NCI-H524 (cell line): ENCODE results near the gene ARHGAP9.
"Not testable (repeated sequence)": the region's sequence is repeated elsewhere in the genome, so short reads cannot be mapped to it uniquely, and the experiment has no call there.

Source experiments
- DNase-seq, 2 experiments: peaks; one replicate each; lab custom pipeline; 2025; lab: John Stamatoyannopoulos, UW

Gene ARHGAP9

DNA sequence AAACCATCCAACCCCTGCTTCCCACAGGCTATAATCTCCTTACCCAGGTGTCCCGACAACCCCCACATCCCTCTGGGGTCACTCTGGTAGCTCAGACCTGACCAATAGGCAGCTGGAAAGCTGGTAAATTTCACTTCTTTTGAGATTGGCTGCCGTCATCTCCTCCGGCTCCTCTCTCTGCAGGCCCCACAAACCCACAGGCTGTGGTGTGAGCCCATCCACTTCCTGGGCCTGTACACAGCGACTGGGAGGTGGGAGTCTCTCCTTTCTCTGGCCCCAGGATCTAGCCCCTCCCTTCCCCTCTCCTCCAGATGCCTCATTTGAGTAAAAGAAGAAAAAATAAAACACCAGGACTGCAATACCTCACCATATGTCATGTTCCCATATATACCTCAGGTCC, 44.4 kb downstream of the ARHGAP9 start:
- peak in 1 of 2 experiments; percentile 8 for DNase-seq

DNA sequence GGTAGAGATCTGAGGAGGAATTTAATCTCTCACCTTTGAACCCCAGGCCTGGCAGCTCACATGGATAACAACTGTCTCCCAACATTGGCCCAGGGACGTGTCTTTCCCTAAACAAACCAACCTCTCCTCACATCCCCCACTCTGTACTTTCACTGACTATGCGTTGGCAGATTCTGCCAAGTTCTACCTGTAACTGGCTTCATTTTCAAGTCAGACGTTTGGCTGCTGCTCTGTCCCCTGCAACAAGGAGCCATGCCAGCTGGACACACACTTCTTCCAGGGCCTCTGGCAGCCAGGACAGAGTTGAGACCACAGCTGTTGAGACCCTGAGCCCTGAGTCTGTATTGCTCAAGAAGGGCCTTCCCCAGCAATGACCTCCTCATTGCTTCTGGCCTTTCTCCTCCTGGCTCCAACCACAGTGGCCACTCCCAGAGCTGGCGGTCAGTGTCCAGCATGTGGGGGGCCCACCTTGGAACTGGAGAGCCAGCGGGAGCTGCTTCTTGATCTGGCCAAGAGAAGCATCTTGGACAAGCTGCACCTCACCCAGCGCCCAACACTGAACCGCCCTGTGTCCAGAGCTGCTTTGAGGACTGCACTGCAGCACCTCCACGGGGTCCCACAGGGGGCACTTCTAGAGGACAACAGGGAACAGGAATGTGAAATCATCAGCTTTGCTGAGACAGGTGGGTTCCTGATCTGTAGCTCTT, 45.0 kb downstream of the ARHGAP9 start, which contains the start of gene INHBC:
Gene INHBC, plus strand, starts transcription at position 268 of the 707 bp plus-strand sequence. Its CDS starts 103 bp downstream, at position 371.
- no peak for DNase-seq

- no peak for DNase-seq
Observed at GRCh38 chr12:57433370-57433769, 46.3 kb downstream of the ARHGAP9 start.

GRCh38 chr12:57431654-57432188, 47.9 kb downstream of the ARHGAP9 start:
- no peak for DNase-seq

DNA sequence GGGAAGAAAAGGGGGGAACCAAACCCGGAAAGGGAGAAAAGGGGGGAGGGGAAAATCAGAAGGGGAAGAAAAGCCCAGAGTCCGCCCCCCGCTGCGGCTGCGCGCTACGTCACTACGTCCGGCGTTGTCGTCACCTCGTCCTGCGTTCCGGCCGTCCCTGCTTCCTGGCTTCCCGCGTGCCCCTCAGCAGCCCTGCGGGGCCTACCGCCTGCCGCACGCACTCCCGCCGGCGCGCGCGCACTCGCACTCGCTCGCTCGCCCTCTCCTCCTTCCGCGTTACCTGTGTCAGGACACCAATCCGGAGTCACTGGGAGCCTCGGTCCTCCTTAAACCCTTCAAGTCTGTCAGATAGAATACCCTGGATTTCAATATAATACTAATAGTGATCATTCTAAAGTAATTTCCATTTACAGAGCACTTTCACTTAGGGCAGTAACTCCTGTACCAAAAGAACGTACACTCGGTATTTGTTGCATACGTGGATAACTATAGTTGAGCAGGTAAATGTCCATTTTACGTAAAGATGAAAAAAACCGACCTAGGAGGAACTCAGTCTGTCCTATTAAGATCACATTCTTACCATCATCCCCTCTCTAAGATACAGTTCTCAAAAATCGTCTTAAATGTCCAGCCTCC, 48.6 kb downstream of the ARHGAP9 start, which contains the start of gene R3HDM2:
Gene R3HDM2, minus strand, starts transcription at position 113 of the 636 bp plus-strand sequence. CDS start 120,615 bp downstream, outside the sequence.
- DNase-seq, result peak; percentile 89 to 91

DNA sequence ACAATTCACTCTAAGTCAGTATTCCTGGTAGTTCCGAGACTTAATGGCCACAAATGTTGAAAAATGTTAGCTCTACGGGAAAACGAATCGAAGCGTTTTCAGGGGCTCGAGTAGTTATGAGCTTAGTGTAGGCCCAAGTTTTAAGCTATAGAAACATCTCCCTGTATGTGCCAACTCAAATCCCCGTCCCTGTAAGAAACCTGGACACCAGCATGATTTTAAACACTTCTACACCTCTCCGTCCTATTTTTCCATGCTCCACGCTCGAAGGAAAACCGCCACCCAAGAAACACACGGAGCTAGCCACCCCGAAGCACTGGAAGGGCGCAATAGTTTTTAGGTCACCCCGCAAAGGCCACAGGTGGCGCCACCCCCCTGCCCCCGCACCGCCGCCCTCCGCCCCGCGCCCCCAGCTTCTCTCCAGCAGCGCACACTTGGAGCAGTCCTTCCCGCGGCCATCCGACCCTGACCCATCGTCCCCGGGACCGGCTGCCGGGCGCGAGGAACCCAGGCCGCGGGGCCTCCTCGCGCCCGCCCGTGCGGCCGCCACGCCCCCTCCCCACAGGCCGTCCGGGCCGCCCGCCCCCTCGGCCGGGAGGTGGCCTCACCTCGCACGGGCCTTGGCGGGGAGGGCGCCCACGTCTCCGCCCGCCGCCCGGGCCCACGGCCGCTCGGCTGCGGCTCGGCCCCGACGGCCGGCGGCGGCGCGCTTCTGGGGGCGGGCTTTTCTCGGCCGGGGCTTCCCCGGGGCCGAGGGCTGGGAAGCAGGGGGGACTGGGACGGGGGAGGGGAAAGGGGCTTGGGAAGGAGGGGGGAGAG, 49.3 kb downstream of the ARHGAP9 start:
- DNase-seq, result peak in 1 of 2 experiments; percentile 56

DNA sequence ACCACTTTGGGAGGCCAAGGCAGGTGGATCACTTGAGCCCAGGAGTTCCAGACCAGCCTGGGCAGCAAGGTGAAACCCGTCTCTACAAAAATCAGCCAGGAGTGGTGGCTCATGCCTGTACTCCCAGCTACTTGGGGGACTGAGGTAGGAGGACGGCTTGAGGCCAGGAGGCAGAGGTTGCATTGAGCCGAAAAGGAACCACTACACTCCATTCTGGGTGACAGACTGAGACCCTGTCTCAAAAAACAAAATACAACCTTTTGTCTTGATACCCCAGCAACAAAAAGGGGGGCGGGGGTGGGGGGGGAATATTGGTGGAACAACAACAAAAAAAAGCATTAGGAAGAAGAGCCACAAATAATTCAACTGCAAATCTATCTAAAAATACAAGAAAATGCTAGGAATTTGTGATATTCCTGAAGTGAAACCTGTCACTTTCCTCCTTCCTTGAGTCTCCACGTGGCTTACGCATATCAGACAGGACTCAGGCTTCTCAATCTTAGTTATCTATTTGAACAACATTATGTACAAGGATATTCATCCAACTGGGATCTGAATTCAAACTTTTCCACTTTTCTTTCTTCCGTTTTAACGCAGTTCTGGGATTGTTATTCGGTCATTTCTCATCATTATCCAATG, 50.1 kb downstream of the ARHGAP9 start:
- DNase-seq, result no peak

- no peak for DNase-seq
Observed at GRCh38 chr12:57428965-57429364, 50.7 kb downstream of the ARHGAP9 start.

DNA sequence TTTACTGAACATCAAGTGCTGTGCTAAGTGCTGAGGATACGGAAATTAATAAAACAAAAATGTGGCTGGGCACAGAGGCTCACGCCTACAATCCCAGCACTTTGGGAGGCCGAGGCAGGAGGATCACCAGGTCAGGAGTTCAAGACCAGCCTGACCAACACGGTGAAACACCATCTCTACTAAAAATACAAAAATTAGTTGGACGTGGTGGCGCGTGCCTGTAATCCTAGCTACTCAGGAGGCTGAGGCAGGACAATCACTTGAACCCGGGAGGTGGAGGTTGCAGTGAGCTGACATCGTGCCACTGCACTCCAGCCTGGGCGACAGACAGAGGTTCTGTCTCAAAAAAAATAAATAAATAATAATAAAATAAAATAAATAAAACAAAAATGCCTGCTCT, 52.7 kb downstream of the ARHGAP9 start:
- DNase-seq, result not testable (repeated sequence)
